Amniotic epithelial cell (primary cell): Measurements from ENCODE around the gene PMIS2.

Source experiments
- DNase-seq: peaks from one replicate; pipeline ENCODE4 v3.0.0-alpha.2; 2010; ENCODE audit warnings: low read depth

PMIS2 gene

DNA sequence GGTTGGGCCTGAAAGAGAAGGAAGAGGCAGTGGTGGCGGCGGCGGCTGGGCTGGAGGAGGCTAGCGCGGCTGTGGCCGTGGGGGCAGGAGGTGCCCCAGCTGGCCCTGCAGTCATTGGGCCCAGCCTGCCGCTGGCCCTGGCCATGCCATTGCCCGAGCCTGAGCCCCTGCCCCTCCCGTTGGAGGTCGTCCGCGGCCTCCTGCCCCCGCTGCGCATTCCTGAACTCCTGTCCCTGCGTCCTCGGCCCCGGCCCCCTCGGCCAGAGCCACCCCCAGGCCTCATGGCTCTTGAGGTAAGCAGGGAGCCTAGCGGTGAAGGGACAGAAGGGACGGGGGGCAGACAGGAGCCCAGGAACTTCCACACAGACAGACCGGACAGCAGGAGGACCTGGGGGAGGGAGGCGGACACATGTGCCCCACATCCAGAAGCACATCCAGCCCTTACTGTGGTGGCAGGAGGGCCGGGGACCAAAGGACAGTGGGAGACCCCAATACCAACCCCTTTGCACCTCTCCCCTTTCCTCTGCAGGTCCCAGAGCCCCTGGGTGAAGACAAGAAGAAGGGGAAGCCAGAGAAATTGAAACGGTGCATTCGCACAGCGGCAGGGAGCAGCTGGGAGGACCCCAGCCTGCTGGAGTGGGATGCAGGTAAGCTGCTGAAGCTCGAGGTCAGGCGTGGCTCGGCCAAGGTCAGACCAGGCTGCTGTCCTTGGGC, 47.9 kb downstream of the PMIS2 start:
- no peak for DNase-seq

DNA sequence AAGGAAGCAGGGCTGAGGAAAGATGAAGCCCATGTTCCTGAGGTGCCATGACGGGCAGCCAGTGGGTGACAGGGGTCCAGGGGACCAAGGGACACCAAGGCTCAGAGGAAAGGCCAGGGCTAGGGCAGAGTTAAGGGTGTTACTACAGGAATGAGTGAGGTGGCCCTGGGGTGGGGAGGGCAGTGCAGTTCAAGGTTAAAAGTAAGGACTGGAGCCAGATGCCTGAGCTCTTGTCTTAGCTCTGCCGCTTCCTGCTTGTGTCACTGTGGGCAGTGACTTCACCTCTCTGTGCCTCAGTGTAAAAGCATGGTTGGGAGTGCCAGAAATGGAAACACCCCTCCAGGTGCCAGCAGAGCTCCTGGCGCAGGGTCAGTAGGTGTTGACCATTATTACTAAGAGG, 50.7 kb downstream of the PMIS2 start:
- no peak for DNase-seq
